Right lobe of liver (tissue), 4 donors: Measurements from ENCODE around the gene NDUFS2.

ENCODE experiments used
- POLR2A ChIP-seq: fragments of 450-650 bp; IDR thresholded peaks from one replicate; pipeline ENCODE4 v1.6.1; 2017; ENCODE audit warnings: antibody characterized with exemption, mild to moderate bottlenecking
- TF ChIP-seq, protein P1 (sequence below), 4 donors: fragments of 200-600 bp in 3 of 4; fragments of 450-650 bp in 1 of 4; IDR thresholded peaks; one replicate each; pipeline versions ENCODE4 v1.5.1 to v1.8.0; 2016 to 2022; ENCODE audit warnings: antibody characterized with exemption in 4 of 4, mild to moderate bottlenecking in 2 of 4
- donor health status: DM: no; HTN: no; CAD: no.
- donor health status: DM: no; HTN: no; CAD: no.
- donor health status: DM: no; HTN: yes; CAD: no.

DNA sequence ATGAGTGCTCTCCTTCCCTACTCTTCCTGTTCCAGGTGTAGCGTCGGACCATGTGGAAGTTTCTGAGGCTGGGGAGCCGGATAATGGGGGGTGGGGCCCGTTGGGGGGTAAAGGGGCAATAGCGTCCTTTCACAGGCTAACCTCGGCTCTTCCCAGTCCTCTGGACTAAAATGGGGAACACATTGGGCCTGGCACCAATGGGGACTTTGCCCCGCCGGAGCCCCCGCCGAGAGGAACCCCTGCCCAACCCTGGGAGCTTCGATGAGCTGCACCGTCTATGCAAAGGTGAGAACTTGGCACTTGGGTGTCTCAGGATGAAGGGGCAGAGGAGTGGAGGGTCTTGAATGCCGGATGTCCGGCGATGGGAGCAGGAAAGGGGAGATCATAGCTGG, 24.1 kb downstream of the NDUFS2 start:
- TF ChIP-seq POLR2A = no peak
- TF ChIP-seq, protein P1, sequence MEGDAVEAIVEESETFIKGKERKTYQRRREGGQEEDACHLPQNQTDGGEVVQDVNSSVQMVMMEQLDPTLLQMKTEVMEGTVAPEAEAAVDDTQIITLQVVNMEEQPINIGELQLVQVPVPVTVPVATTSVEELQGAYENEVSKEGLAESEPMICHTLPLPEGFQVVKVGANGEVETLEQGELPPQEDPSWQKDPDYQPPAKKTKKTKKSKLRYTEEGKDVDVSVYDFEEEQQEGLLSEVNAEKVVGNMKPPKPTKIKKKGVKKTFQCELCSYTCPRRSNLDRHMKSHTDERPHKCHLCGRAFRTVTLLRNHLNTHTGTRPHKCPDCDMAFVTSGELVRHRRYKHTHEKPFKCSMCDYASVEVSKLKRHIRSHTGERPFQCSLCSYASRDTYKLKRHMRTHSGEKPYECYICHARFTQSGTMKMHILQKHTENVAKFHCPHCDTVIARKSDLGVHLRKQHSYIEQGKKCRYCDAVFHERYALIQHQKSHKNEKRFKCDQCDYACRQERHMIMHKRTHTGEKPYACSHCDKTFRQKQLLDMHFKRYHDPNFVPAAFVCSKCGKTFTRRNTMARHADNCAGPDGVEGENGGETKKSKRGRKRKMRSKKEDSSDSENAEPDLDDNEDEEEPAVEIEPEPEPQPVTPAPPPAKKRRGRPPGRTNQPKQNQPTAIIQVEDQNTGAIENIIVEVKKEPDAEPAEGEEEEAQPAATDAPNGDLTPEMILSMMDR (IDR thresholded peaks at IDR 0.05) = no peak
